Colonic mucosa (tissue), 4 donors: ENCODE results near the gene DHX40. TPM values are rescaled to one million over a fixed set of nuclear protein-coding genes. Genes with fewer than 3 reads are reported as not detected.

ENCODE experiments used
- DNase-seq: peaks from one replicate; pipeline ENCODE4 v3.0.0-alpha.2; 2020
- H3K27ac ChIP-seq: fragments of 200-600 bp; one replicate; pipeline ENCODE4 v1.8.0; 2021
- H3K27me3 ChIP-seq: fragments of 200-600 bp; one replicate; pipeline ENCODE4 v1.8.0; 2021
- H3K36me3 ChIP-seq: fragments of 200-600 bp; one replicate; pipeline ENCODE4 v1.8.0; 2021
- H3K4me1 ChIP-seq: fragments of 200-600 bp; one replicate; pipeline ENCODE4 v1.8.0; 2021; ENCODE audit warnings: mild to moderate bottlenecking
- H3K4me3 ChIP-seq: fragments of 200-600 bp; one replicate; pipeline ENCODE4 v1.8.0; 2021
- H3K9ac ChIP-seq, 2 donors: one replicate each; pipeline ENCODE4 v1.7.0; 2013; ENCODE audit warnings: control low read depth in 2 of 2, low read depth in 2 of 2, low read length in 2 of 2
- H3K9me3 ChIP-seq: fragments of 200-600 bp; one replicate; pipeline ENCODE4 v1.8.0; 2021
- CTCF ChIP-seq: fragments of 200-600 bp; IDR thresholded peaks from one replicate; pipeline ENCODE4 v1.8.0; 2022; ENCODE audit warnings: antibody characterized with exemption, mild to moderate bottlenecking
- intact Hi-C: fragments of 100-400 bp; cut with DNase I; formaldehyde crosslinking; loops from one replicate; pipeline ENCODE4 v1.14.1; 2022
- total RNA-seq, 2 donors: library from RNA; stranded (reverse); fragmentation: NEBNext Ultra II Directional in 1 of 2; extraction: Animal tissue kit (Norgen Biotek cat#: 25700) in 1 of 2; gene quantifications; one replicate each; pipeline ENCODE4 v1.2.1, GENCODE V29; 2021
- donor health status: healthy.
- donor health status: DM: no; HTN: no; CAD: no.
- donor health status: DM: no; HTN: no; CAD: no.

The DHX40 gene
- total RNA-seq, 2 donors from 2014 or later = 15.2 to 22.7 TPM

GRCh38 chr17:59525668-59526067 lies 39.7 kb upstream of the DHX40 start:
- H3K9ac ChIP-seq = no peak overlapping the region
- no peak overlapping the region for H3K27ac ChIP-seq
- H3K27me3 ChIP-seq = no peaks in the 10 kb centered on the region
- no peak for DNase-seq
- no peak for TF ChIP-seq CTCF
- no peaks in the 10 kb centered on the region for H3K9me3 ChIP-seq
- no peaks in the 10 kb centered on the region for H3K36me3 ChIP-seq
- intact Hi-C loops = no loop called here
- peaks cover 5% of the 10 kb centered on the region for H3K4me1 ChIP-seq
- no peak overlapping the region for H3K4me3 ChIP-seq

GRCh38 chr17:59526451-59526850 lies 39.0 kb upstream of the DHX40 start:
- no peak for DNase-seq
- intact Hi-C loops = no loop called here
- Histone ChIP-seq H3K4me3 (no peak overlapping the region), H3K27me3 (no peaks in the 10 kb centered on the region), H3K4me1 (no peaks in the 10 kb centered on the region), H3K9me3 (no peaks in the 10 kb centered on the region), H3K36me3 (no peaks in the 10 kb centered on the region), H3K9ac (no peak overlapping the region), H3K27ac (no peak overlapping the region)
- no peak for TF ChIP-seq CTCF

GRCh38 chr17:59527325-59527917 lies 38.0 kb upstream of the DHX40 start:
- Histone ChIP-seq H3K36me3 (no peaks in the 10 kb centered on the region), H3K4me1 (no peaks in the 10 kb centered on the region), H3K9ac (no peak overlapping the region), H3K27me3 (no peaks in the 10 kb centered on the region), H3K4me3 (no peak overlapping the region), H3K27ac (no peak overlapping the region), H3K9me3 (no peaks in the 10 kb centered on the region)
- DNase-seq = no peak
- TF ChIP-seq CTCF = no peak
- intact Hi-C loops = no loop called here

GRCh38 chr17:59527931-59528330 lies 37.5 kb upstream of the DHX40 start:
- Histone ChIP-seq H3K4me3 (no peak overlapping the region), H3K9ac (no peak overlapping the region), H3K27ac (no peak overlapping the region), H3K36me3 (no peaks in the 10 kb centered on the region), H3K4me1 (no peaks in the 10 kb centered on the region), H3K9me3 (no peaks in the 10 kb centered on the region), H3K27me3 (no peaks in the 10 kb centered on the region)
- intact Hi-C loops = no loop called here
- no peak for TF ChIP-seq CTCF
- DNase-seq = no peak

- no peak overlapping the region for H3K9ac ChIP-seq
- intact Hi-C loops = no loop called here
- TF ChIP-seq CTCF = no peak
- no peak overlapping the region for H3K27ac ChIP-seq
- no peaks in the 10 kb centered on the region for H3K4me1 ChIP-seq
- no peaks in the 10 kb centered on the region for H3K9me3 ChIP-seq
- no peak overlapping the region for H3K4me3 ChIP-seq
- no peaks in the 10 kb centered on the region for H3K36me3 ChIP-seq
- H3K27me3 ChIP-seq = no peaks in the 10 kb centered on the region
- no peak for DNase-seq
Observed at GRCh38 chr17:59530531-59530930, 34.9 kb upstream of the DHX40 start.
